ENCODE results near the gene SHROOM4. TPM values are rescaled to one million over a fixed set of nuclear protein-coding genes. Genes with fewer than 3 reads are reported as not detected.

The SHROOM4 gene
- total RNA-seq, 1 donor from 2014 or later = 35.8 TPM

DNA sequence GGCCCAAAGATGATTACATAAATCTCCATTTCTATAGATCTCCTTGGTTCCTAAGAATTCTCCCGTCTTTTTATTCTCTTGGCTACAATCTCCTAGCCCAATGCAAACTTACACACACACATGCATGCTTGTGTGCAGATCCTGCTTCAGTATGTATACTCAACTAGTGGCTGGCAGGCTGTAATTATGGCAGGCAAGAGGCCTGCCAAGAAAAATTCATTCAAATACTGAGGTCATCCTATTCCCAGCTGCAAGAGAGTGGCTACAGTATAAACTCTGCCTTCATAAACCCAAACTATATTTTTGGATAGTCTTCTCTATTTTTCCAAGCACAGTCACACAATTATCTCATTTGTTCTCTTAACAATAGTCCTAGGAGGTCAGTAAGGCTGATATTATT is 95.2 kb downstream of the SHROOM4 start:
- no peak for DNase-seq (ENCODE audit: low spot score)
- H3K27me3 Mint-ChIP-seq (ENCODE audit: unreplicated experiment) = no peaks in the 10 kb centered on the region
- H3K36me3 Mint-ChIP-seq (ENCODE audit: low read depth, unreplicated experiment) = no peaks in the 10 kb centered on the region
- TF ChIP-seq, protein P1, sequence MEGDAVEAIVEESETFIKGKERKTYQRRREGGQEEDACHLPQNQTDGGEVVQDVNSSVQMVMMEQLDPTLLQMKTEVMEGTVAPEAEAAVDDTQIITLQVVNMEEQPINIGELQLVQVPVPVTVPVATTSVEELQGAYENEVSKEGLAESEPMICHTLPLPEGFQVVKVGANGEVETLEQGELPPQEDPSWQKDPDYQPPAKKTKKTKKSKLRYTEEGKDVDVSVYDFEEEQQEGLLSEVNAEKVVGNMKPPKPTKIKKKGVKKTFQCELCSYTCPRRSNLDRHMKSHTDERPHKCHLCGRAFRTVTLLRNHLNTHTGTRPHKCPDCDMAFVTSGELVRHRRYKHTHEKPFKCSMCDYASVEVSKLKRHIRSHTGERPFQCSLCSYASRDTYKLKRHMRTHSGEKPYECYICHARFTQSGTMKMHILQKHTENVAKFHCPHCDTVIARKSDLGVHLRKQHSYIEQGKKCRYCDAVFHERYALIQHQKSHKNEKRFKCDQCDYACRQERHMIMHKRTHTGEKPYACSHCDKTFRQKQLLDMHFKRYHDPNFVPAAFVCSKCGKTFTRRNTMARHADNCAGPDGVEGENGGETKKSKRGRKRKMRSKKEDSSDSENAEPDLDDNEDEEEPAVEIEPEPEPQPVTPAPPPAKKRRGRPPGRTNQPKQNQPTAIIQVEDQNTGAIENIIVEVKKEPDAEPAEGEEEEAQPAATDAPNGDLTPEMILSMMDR (IDR thresholded peaks at IDR 0.05; ENCODE audit: unreplicated experiment) = no peak
- H3K9me3 Mint-ChIP-seq (ENCODE audit: unreplicated experiment) = no peaks in the 10 kb centered on the region
- H3K4me1 Mint-ChIP-seq (ENCODE audit: unreplicated experiment) = no peaks in the 10 kb centered on the region
- no peak overlapping the region for H3K4me3 Mint-ChIP-seq (ENCODE audit: unreplicated experiment)
- no peak overlapping the region for H3K27ac Mint-ChIP-seq (ENCODE audit: unreplicated experiment)

DNA sequence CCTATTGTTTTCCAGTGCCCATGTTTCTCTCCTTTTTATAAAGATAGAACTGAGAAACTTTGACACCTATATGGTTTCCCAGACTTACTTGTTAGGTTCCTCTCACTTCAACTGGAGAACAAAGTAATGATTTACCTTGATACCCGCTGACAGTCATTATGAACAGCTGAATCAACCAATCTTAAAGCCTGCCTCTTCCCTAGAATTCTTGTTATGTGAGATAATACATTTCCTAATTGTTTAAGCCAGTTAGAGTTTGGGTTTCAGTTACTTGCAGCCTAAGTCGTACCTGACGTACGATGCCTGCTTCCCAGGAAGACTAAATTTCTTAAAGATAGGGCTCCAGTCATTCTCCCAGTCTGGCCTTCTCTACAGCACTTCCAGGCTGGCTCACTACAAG is 97.3 kb downstream of the SHROOM4 start:
- no peaks in the 10 kb centered on the region for H3K27me3 Mint-ChIP-seq (ENCODE audit: unreplicated experiment)

DNA sequence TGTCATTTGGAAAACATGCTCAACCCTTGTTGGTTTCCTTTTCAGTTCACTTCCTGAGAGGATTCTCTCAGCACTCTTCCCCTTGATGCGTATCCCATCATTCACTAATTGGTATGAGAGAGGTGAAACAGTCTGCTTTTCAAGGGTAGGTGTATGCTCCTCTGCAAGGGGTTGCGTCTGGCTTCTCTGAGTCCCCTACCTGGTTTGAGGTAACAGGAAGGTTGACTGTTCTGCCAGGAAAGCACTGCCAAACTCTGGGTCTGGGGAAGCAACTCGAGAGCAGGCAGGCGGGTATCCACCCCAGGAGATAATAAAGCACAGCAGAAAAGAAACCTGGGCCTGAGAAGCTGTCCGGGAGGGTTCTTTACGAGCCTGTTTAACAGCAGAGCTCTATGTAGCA is 101.2 kb downstream of the SHROOM4 start:
- H3K9me3 Mint-ChIP-seq (ENCODE audit: unreplicated experiment) = no peaks in the 10 kb centered on the region
- H3K27ac Mint-ChIP-seq (ENCODE audit: unreplicated experiment) = no peak overlapping the region
- no peak overlapping the region for H3K4me3 Mint-ChIP-seq (ENCODE audit: unreplicated experiment)
- H3K27me3 Mint-ChIP-seq (ENCODE audit: unreplicated experiment) = no peaks in the 10 kb centered on the region
- no peaks in the 10 kb centered on the region for H3K36me3 Mint-ChIP-seq (ENCODE audit: low read depth, unreplicated experiment)
- no peaks in the 10 kb centered on the region for H3K4me1 Mint-ChIP-seq (ENCODE audit: unreplicated experiment)
- TF ChIP-seq, protein P1 (IDR thresholded peaks at IDR 0.05; ENCODE audit: unreplicated experiment) = no peak
- DNase-seq (ENCODE audit: low spot score) = no peak

More for the DNA sequence above, 97.3 kb downstream of the SHROOM4 start:
- Mint-ChIP-seq H3K36me3 (ENCODE audit: low read depth, unreplicated experiment) (no peaks in the 10 kb centered on the region), H3K27ac (ENCODE audit: unreplicated experiment) (no peak overlapping the region), H3K4me3 (ENCODE audit: unreplicated experiment) (no peak overlapping the region), H3K4me1 (ENCODE audit: unreplicated experiment) (no peaks in the 10 kb centered on the region), H3K9me3 (ENCODE audit: unreplicated experiment) (no peaks in the 10 kb centered on the region)
- TF ChIP-seq, protein P1 (IDR thresholded peaks at IDR 0.05; ENCODE audit: unreplicated experiment) = no peak
- DNase-seq (ENCODE audit: low spot score) = no peak

DNA sequence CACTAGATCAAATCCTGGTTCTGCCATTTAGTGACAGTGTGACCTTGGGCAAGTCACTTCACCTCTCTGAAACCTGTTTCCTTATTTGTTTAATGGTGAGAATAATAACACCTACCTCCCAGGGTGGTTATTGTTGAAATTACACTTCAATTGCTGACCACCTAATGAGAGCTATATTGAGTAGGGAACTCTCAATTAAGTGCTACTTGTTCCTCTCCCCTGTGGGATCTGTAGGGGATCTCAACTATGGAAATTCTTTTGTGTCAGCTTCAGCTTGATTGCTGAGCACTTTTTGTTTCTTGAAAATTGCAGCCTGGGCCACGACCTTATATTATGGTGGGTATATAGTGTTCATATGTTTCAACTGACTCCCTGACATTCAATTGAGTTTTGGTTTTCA is 102.1 kb downstream of the SHROOM4 start:
- TF ChIP-seq, protein P1 (IDR thresholded peaks at IDR 0.05; ENCODE audit: unreplicated experiment) = no peak

DNA sequence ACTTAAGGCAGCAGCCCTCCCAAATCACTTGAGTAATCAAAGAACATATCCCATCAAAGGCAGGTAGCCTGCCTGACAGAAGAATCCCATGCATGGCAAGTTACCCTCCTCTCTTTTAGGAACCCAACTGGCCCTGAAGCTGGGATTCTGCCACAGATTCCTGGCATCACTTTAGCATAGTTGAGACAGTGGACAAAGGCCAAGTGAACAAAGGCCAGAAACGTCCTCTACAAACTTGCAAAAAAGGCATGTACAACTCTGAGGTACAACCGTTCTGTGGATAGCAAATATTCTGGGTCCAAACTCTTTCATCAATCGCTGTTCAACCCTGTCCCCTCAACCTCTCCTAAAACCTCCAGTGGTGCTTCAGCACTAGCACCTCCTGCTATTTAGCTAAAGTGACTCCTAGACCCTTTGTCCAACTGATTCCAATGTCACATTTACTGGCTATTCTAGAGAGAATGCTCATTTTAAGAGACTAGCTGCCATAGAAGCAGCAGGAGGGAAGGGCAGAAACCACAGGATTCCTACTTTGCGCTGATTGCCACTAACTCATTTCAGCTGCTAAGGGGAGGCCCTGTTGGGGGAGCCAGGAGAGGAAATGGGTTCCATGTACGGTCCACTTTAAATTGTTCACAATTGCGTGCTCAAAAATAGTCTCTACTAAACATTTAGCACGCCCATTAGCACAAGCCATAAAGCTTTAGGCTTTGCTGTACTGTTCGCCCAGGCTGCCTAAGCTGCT is 105.9 kb downstream of the SHROOM4 start:
- H3K27me3 Mint-ChIP-seq (ENCODE audit: unreplicated experiment) = no peaks in the 10 kb centered on the region
- no peaks in the 10 kb centered on the region for H3K36me3 Mint-ChIP-seq (ENCODE audit: low read depth, unreplicated experiment)
- no peak overlapping the region for H3K4me3 Mint-ChIP-seq (ENCODE audit: unreplicated experiment)
- H3K4me1 Mint-ChIP-seq (ENCODE audit: unreplicated experiment) = no peaks in the 10 kb centered on the region
- DNase-seq (ENCODE audit: low spot score) = no peak
- no peak overlapping the region for H3K27ac Mint-ChIP-seq (ENCODE audit: unreplicated experiment)
- no peaks in the 10 kb centered on the region for H3K9me3 Mint-ChIP-seq (ENCODE audit: unreplicated experiment)
- TF ChIP-seq, protein P1 (IDR thresholded peaks at IDR 0.05; ENCODE audit: unreplicated experiment) = no peak

More for the DNA sequence above, 102.1 kb downstream of the SHROOM4 start:
- no peak for DNase-seq (ENCODE audit: low spot score)
- H3K27me3 Mint-ChIP-seq (ENCODE audit: unreplicated experiment) = no peaks in the 10 kb centered on the region
- no peaks in the 10 kb centered on the region for H3K9me3 Mint-ChIP-seq (ENCODE audit: unreplicated experiment)
- no peak overlapping the region for H3K4me3 Mint-ChIP-seq (ENCODE audit: unreplicated experiment)
- no peaks in the 10 kb centered on the region for H3K36me3 Mint-ChIP-seq (ENCODE audit: low read depth, unreplicated experiment)
- H3K27ac Mint-ChIP-seq (ENCODE audit: unreplicated experiment) = no peak overlapping the region
- no peaks in the 10 kb centered on the region for H3K4me1 Mint-ChIP-seq (ENCODE audit: unreplicated experiment)
